ENCODE measurements around the gene PIK3C2A.
A peak's percentile ranks its signal among the peaks of the same experiment; 100 is the strongest.

PIK3C2A gene

GRCh38 chr11:17184882-17185587 is 22.8 kb downstream of the PIK3C2A start:
- no peak overlapping the region for H3K4me3 ChIP-seq (ENCODE audit: low read depth in 1 of 5, low read length in 5 of 5)
- H3K27ac ChIP-seq (ENCODE audit: low read depth, low read length): no peak overlapping the region
- no peaks in the 10 kb centered on the region for H3K27me3 ChIP-seq (ENCODE audit: control insufficient read depth in 5 of 5, insufficient read depth in 4 of 5, low read length in 5 of 5)
- H3K9ac ChIP-seq (ENCODE audit: low read length in 5 of 5): no peak overlapping the region
- H3K9me3 ChIP-seq (ENCODE audit: control insufficient read depth in 5 of 5, low read length in 5 of 5): no peaks in the 10 kb centered on the region
- peaks cover 0 to 4% (median 0%) of the 10 kb centered on the region in 5 donors for H3K4me1 ChIP-seq (ENCODE audit: control insufficient read depth in 5 of 5, insufficient read depth in 5 of 5, low read length in 5 of 5)
- peaks cover 0 to 7% (median 4%) of the 10 kb centered on the region in 5 donors for H3K36me3 ChIP-seq (ENCODE audit: control insufficient read depth in 5 of 5, insufficient read depth in 5 of 5, low read length in 5 of 5)

- Histone ChIP-seq H3K27ac (ENCODE audit: low read depth, low read length) (no peak overlapping the region), H3K9ac (ENCODE audit: low read length in 5 of 5) (no peak overlapping the region), H3K9me3 (ENCODE audit: control insufficient read depth in 5 of 5, low read length in 5 of 5) (no peaks in the 10 kb centered on the region), H3K4me1 (ENCODE audit: control insufficient read depth in 5 of 5, insufficient read depth in 5 of 5, low read length in 5 of 5) (peaks cover 0 to 4% (median 0%) of the 10 kb centered on the region in 5 donors), H3K36me3 (ENCODE audit: control insufficient read depth in 5 of 5, insufficient read depth in 5 of 5, low read length in 5 of 5) (peaks cover 0 to 7% (median 4%) of the 10 kb centered on the region in 5 donors), H3K4me3 (ENCODE audit: low read depth in 1 of 5, low read length in 5 of 5) (no peak overlapping the region), H3K27me3 (ENCODE audit: control insufficient read depth in 5 of 5, insufficient read depth in 4 of 5, low read length in 5 of 5) (no peaks in the 10 kb centered on the region)
Measured at GRCh38 chr11:17183836-17184235, 23.9 kb downstream of the PIK3C2A start.

GRCh38 chr11:17179970-17180369 is 27.8 kb downstream of the PIK3C2A start:
- Histone ChIP-seq H3K4me3 (ENCODE audit: low read depth in 1 of 5, low read length in 5 of 5) (no peak overlapping the region), H3K4me1 (ENCODE audit: control insufficient read depth in 5 of 5, insufficient read depth in 5 of 5, low read length in 5 of 5) (no peaks in the 10 kb centered on the region), H3K27me3 (ENCODE audit: control insufficient read depth in 5 of 5, insufficient read depth in 4 of 5, low read length in 5 of 5) (no peaks in the 10 kb centered on the region), H3K36me3 (ENCODE audit: control insufficient read depth in 5 of 5, insufficient read depth in 5 of 5, low read length in 5 of 5) (peaks cover 0 to 4% (median 3%) of the 10 kb centered on the region in 5 donors), H3K9me3 (ENCODE audit: control insufficient read depth in 5 of 5, low read length in 5 of 5) (no peaks in the 10 kb centered on the region), H3K27ac (ENCODE audit: low read depth, low read length) (no peak overlapping the region), H3K9ac (ENCODE audit: low read length in 5 of 5) (no peak overlapping the region)

GRCh38 chr11:17173332-17173731 is 34.5 kb downstream of the PIK3C2A start:
- Histone ChIP-seq H3K27ac (ENCODE audit: low read depth, low read length) (no peak overlapping the region), H3K27me3 (ENCODE audit: control insufficient read depth in 5 of 5, insufficient read depth in 4 of 5, low read length in 5 of 5) (no peaks in the 10 kb centered on the region), H3K9ac (ENCODE audit: low read length in 5 of 5) (no peak overlapping the region), H3K9me3 (ENCODE audit: control insufficient read depth in 5 of 5, low read length in 5 of 5) (no peaks in the 10 kb centered on the region), H3K4me1 (ENCODE audit: control insufficient read depth in 5 of 5, insufficient read depth in 5 of 5, low read length in 5 of 5) (peaks cover 0 to 23% (median 17%) of the 10 kb centered on the region in 5 donors), H3K4me3 (ENCODE audit: low read depth in 1 of 5, low read length in 5 of 5) (no peak overlapping the region), H3K36me3 (ENCODE audit: control insufficient read depth in 5 of 5, insufficient read depth in 5 of 5, low read length in 5 of 5) (peaks cover 4 to 11% (median 8%) of the 10 kb centered on the region in 5 donors)

- Histone ChIP-seq H3K9ac (ENCODE audit: low read length in 5 of 5) (no peak overlapping the region), H3K27me3 (ENCODE audit: control insufficient read depth in 5 of 5, insufficient read depth in 4 of 5, low read length in 5 of 5) (no peaks in the 10 kb centered on the region), H3K9me3 (ENCODE audit: control insufficient read depth in 5 of 5, low read length in 5 of 5) (no peaks in the 10 kb centered on the region), H3K36me3 (ENCODE audit: control insufficient read depth in 5 of 5, insufficient read depth in 5 of 5, low read length in 5 of 5) (peaks cover 4 to 12% (median 8%) of the 10 kb centered on the region in 5 donors), H3K27ac (ENCODE audit: low read depth, low read length) (no peak overlapping the region), H3K4me1 (ENCODE audit: control insufficient read depth in 5 of 5, insufficient read depth in 5 of 5, low read length in 5 of 5) (peaks cover 0 to 23% (median 17%) of the 10 kb centered on the region in 5 donors), H3K4me3 (ENCODE audit: low read depth in 1 of 5, low read length in 5 of 5) (no peak overlapping the region)
Measured at GRCh38 chr11:17171916-17172315, 35.9 kb downstream of the PIK3C2A start.

- H3K4me1 ChIP-seq (ENCODE audit: control insufficient read depth in 5 of 5, insufficient read depth in 5 of 5, low read length in 5 of 5): peaks cover 0 to 23% (median 17%) of the 10 kb centered on the region in 5 donors
- peaks cover 4 to 12% (median 8%) of the 10 kb centered on the region in 5 donors for H3K36me3 ChIP-seq (ENCODE audit: control insufficient read depth in 5 of 5, insufficient read depth in 5 of 5, low read length in 5 of 5)
- peak overlapping the region in 1 of 5 donors; percentile 58 for H3K9ac ChIP-seq (ENCODE audit: low read length in 5 of 5)
- H3K27ac ChIP-seq (ENCODE audit: low read depth, low read length): no peak overlapping the region
- no peaks in the 10 kb centered on the region for H3K9me3 ChIP-seq (ENCODE audit: control insufficient read depth in 5 of 5, low read length in 5 of 5)
- no peaks in the 10 kb centered on the region for H3K27me3 ChIP-seq (ENCODE audit: control insufficient read depth in 5 of 5, insufficient read depth in 4 of 5, low read length in 5 of 5)
- no peak overlapping the region for H3K4me3 ChIP-seq (ENCODE audit: low read depth in 1 of 5, low read length in 5 of 5)
Measured at GRCh38 chr11:17171343-17171742, 36.4 kb downstream of the PIK3C2A start.

GRCh38 chr11:17169876-17170275 is 37.9 kb downstream of the PIK3C2A start:
- H3K27me3 ChIP-seq (ENCODE audit: control insufficient read depth in 5 of 5, insufficient read depth in 4 of 5, low read length in 5 of 5): no peaks in the 10 kb centered on the region
- no peaks in the 10 kb centered on the region for H3K9me3 ChIP-seq (ENCODE audit: control insufficient read depth in 5 of 5, low read length in 5 of 5)
- H3K4me3 ChIP-seq (ENCODE audit: low read depth in 1 of 5, low read length in 5 of 5): no peak overlapping the region
- H3K9ac ChIP-seq (ENCODE audit: low read length in 5 of 5): no peak overlapping the region
- no peak overlapping the region for H3K27ac ChIP-seq (ENCODE audit: low read depth, low read length)
- H3K4me1 ChIP-seq (ENCODE audit: control insufficient read depth in 5 of 5, insufficient read depth in 5 of 5, low read length in 5 of 5): peaks cover 0 to 26% (median 23%) of the 10 kb centered on the region in 5 donors
- H3K36me3 ChIP-seq (ENCODE audit: control insufficient read depth in 5 of 5, insufficient read depth in 5 of 5, low read length in 5 of 5): peaks cover 4 to 12% (median 8%) of the 10 kb centered on the region in 5 donors

GRCh38 chr11:17165247-17165890 is 42.4 kb downstream of the PIK3C2A start:
- peaks cover 0 to 45% (median 29%) of the 10 kb centered on the region in 5 donors for H3K4me1 ChIP-seq (ENCODE audit: control insufficient read depth in 5 of 5, insufficient read depth in 5 of 5, low read length in 5 of 5)
- no peaks in the 10 kb centered on the region for H3K9me3 ChIP-seq (ENCODE audit: control insufficient read depth in 5 of 5, low read length in 5 of 5)
- H3K27ac ChIP-seq (ENCODE audit: low read depth, low read length): no peak overlapping the region
- no peak overlapping the region for H3K9ac ChIP-seq (ENCODE audit: low read length in 5 of 5)
- peaks cover 4 to 12% (median 8%) of the 10 kb centered on the region in 5 donors for H3K36me3 ChIP-seq (ENCODE audit: control insufficient read depth in 5 of 5, insufficient read depth in 5 of 5, low read length in 5 of 5)
- H3K4me3 ChIP-seq (ENCODE audit: low read depth in 1 of 5, low read length in 5 of 5): no peak overlapping the region
- H3K27me3 ChIP-seq (ENCODE audit: control insufficient read depth in 5 of 5, insufficient read depth in 4 of 5, low read length in 5 of 5): no peaks in the 10 kb centered on the region

GRCh38 chr11:17164361-17165246 is 43.2 kb downstream of the PIK3C2A start:
- Histone ChIP-seq H3K9ac (ENCODE audit: low read length in 5 of 5) (no peak overlapping the region), H3K4me1 (ENCODE audit: control insufficient read depth in 5 of 5, insufficient read depth in 5 of 5, low read length in 5 of 5) (peaks cover 0 to 49% (median 33%) of the 10 kb centered on the region in 5 donors), H3K36me3 (ENCODE audit: control insufficient read depth in 5 of 5, insufficient read depth in 5 of 5, low read length in 5 of 5) (peaks cover 4 to 12% (median 8%) of the 10 kb centered on the region in 5 donors), H3K27ac (ENCODE audit: low read depth, low read length) (peak overlapping the region; percentile 8), H3K4me3 (ENCODE audit: low read depth in 1 of 5, low read length in 5 of 5) (no peak overlapping the region), H3K9me3 (ENCODE audit: control insufficient read depth in 5 of 5, low read length in 5 of 5) (no peaks in the 10 kb centered on the region), H3K27me3 (ENCODE audit: control insufficient read depth in 5 of 5, insufficient read depth in 4 of 5, low read length in 5 of 5) (no peaks in the 10 kb centered on the region)
